ENCODE measurements around the gene VIPR1. TPM values are rescaled to one million over a fixed set of nuclear protein-coding genes. Genes with fewer than 3 reads are reported as not detected.

VIPR1 gene
- total and polyA plus RNA-seq, 2 donors from 2014 or later: 4.9 to 5.3 TPM

GRCh38 chr3:42532229-42532628, 29.8 kb downstream of the VIPR1 start:
- TF ChIP-seq CTCF (IDR thresholded peaks at IDR 0.05; ENCODE audit: borderline replicate concordance, extremely low read depth, insufficient read depth): no peak
- intact Hi-C loops (cut with DNase I): no loop called here
- Histone ChIP-seq H3K9me3 (ENCODE audit: control insufficient read depth in 2 of 3, insufficient read depth in 1 of 3, low read length in 3 of 3) (no peaks in the 10 kb centered on the region), H3K4me1 (ENCODE audit: control insufficient read depth in 2 of 3, insufficient read depth in 2 of 3, low read depth in 1 of 3, low read length in 3 of 3) (no peaks in the 10 kb centered on the region), H3K9ac (ENCODE audit: low read length in 3 of 3) (no peak overlapping the region), H3K27ac (ENCODE audit: low read depth in 2 of 2, low read length in 2 of 2) (no peak overlapping the region), H3K27me3 (ENCODE audit: control insufficient read depth, insufficient read depth, low read length) (no peaks in the 10 kb centered on the region), H3K4me3 (ENCODE audit: low read length in 3 of 3) (no peak overlapping the region), H3K36me3 (ENCODE audit: control insufficient read depth in 2 of 3, insufficient read depth in 3 of 3, low read length in 3 of 3) (no peaks in the 10 kb centered on the region)
- DNase-seq (no peak), FAIRE-seq (no peak)

- FAIRE-seq (no peak), DNase-seq (peak in 2 of 5 donors; percentile 6 to 8)
- H3K9me3 ChIP-seq (ENCODE audit: control insufficient read depth in 2 of 3, insufficient read depth in 1 of 3, low read length in 3 of 3): no peaks in the 10 kb centered on the region
- no peak overlapping the region for H3K9ac ChIP-seq (ENCODE audit: low read length in 3 of 3)
- H3K4me1 ChIP-seq (ENCODE audit: control insufficient read depth in 2 of 3, insufficient read depth in 2 of 3, low read depth in 1 of 3, low read length in 3 of 3): no peaks in the 10 kb centered on the region
- intact Hi-C loops (cut with DNase I): no loop called here
- H3K27ac ChIP-seq (ENCODE audit: low read depth in 2 of 2, low read length in 2 of 2): no peak overlapping the region
- H3K36me3 ChIP-seq (ENCODE audit: control insufficient read depth in 2 of 3, insufficient read depth in 3 of 3, low read length in 3 of 3): no peaks in the 10 kb centered on the region
- H3K4me3 ChIP-seq (ENCODE audit: low read length in 3 of 3): no peak overlapping the region
- no peak for TF ChIP-seq CTCF (IDR thresholded peaks at IDR 0.05; ENCODE audit: borderline replicate concordance, extremely low read depth, insufficient read depth)
- H3K27me3 ChIP-seq (ENCODE audit: control insufficient read depth, insufficient read depth, low read length): no peaks in the 10 kb centered on the region
These were observed 30.9 kb downstream of the VIPR1 start for GRCh38 chr3:42533161-42533897.

- Histone ChIP-seq H3K27me3 (ENCODE audit: control insufficient read depth, insufficient read depth, low read length) (no peaks in the 10 kb centered on the region), H3K4me1 (ENCODE audit: control insufficient read depth in 2 of 3, insufficient read depth in 2 of 3, low read depth in 1 of 3, low read length in 3 of 3) (peaks cover 0 to 3% (median 0%) of the 10 kb centered on the region in 3 donors), H3K27ac (ENCODE audit: low read depth in 2 of 2, low read length in 2 of 2) (no peak overlapping the region), H3K4me3 (ENCODE audit: low read length in 3 of 3) (no peak overlapping the region), H3K36me3 (ENCODE audit: control insufficient read depth in 2 of 3, insufficient read depth in 3 of 3, low read length in 3 of 3) (no peaks in the 10 kb centered on the region), H3K9ac (ENCODE audit: low read length in 3 of 3) (no peak overlapping the region), H3K9me3 (ENCODE audit: control insufficient read depth in 2 of 3, insufficient read depth in 1 of 3, low read length in 3 of 3) (no peaks in the 10 kb centered on the region)
- DNase-seq (peak in 2 of 5 donors; percentile 8 to 31), FAIRE-seq (no peak)
- TF ChIP-seq CTCF (IDR thresholded peaks at IDR 0.05; ENCODE audit: borderline replicate concordance, extremely low read depth, insufficient read depth): peak; percentile 24
- intact Hi-C loops (cut with DNase I): no loop called here
These were observed 33.7 kb downstream of the VIPR1 start for GRCh38 chr3:42535981-42536784.

Data from kidney (tissue), 14 donors.